HepG2 (cell line): ENCODE results near the gene ADRA2A. TPM values are rescaled to one million over a fixed set of nuclear protein-coding genes. Genes with fewer than 3 reads are reported as not detected.

Experiments
- ATAC-seq: fragments of 200-7000 bp; cut with Tn5 transposase; 3 replicates; pipeline ENCODE4 v1.9.1; 2020; ENCODE audit warnings: mild to moderate bottlenecking, moderate library complexity
- Bru-seq: library from RNA; stranded (reverse); fragments of 400-500 nt; gene quantifications from one replicate; lab custom pipeline; 2021; lab: Mats Ljungman, UMichigan
- BruChase-seq, 2 experiments: library from RNA; stranded (reverse); fragments of 400-500 nt; gene quantifications; one replicate each; lab custom pipeline; 2021; lab: Mats Ljungman, UMichigan
- BruUV-seq: library from RNA; stranded (reverse); fragments of 400-500 nt; replicated peaks from 2 replicates; lab custom pipeline; 2021; lab: Mats Ljungman, UMichigan
- CTCF ChIA-PET: fragments of 300-600 bp; formaldehyde crosslinking; extraction: SDS; loops from one replicate; lab custom pipeline; 2021; ENCODE audit warnings: low total read pairs, inconsistent platforms, low intra/inter-chr PET ratio; lab: Yijun Ruan, JAX
- POLR2A ChIA-PET: fragments of 350-600 bp; sonication (Branson Sonifier 250); formaldehyde crosslinking; loops from one replicate; lab custom pipeline; 2020; ENCODE audit warnings: antibody characterized with exemption, inconsistent platforms; lab: Yijun Ruan, JAX
- DNase-seq: peaks from one replicate; pipeline ENCODE4 v3.0.0-alpha.2; 2015; ENCODE audit warnings: low spot score
- FAIRE-seq: peaks from 3 replicates; lab custom pipeline; 2011; peaks lifted over from hg19 to GRCh38; lab: Jason Lieb, UNC
- H2AFZ ChIP-seq: one replicate; pipeline ENCODE4 v1.6.1; 2011; ENCODE audit warnings: low read length, inconsistent platforms
- H3K27ac ChIP-seq: fragments of 300-600 bp; 3 replicates; pipeline ENCODE4 v1.8.0; 2011; ENCODE audit warnings: mixed run types, mild to moderate bottlenecking, mixed read lengths, low read length, inconsistent platforms; ENCODE audit not compliant: insufficient read depth; ENCODE audit errors: extremely low read length
- H3K27me3 ChIP-seq, 2 experiments: fragments of 200-600 bp in 1 of 2; 2 replicates in 1 of 2; 3 replicates in 1 of 2; pipeline versions ENCODE4 v1.6.0 to v1.8.0; 2011; ENCODE audit warnings: low read length in 2 of 2, mild to moderate bottlenecking in 2 of 2, moderate library complexity in 2 of 2, inconsistent platforms in 1 of 2; ENCODE audit not compliant: insufficient read depth in 2 of 2, control insufficient read depth in 1 of 2
- H3K36me3 ChIP-seq, 2 experiments: fragments of 200-600 bp in 1 of 2; replicated peaks in 1 of 2; 2 replicates in 1 of 2; 3 replicates in 1 of 2; pipeline versions ENCODE4 v1.5.1 to v1.8.0; 2011; ENCODE audit warnings: low read length in 2 of 2, inconsistent platforms in 1 of 2; ENCODE audit not compliant: insufficient read depth in 2 of 2, control insufficient read depth in 1 of 2
- H3K4me1 ChIP-seq: 2 replicates; pipeline ENCODE4 v1.5.1; 2012; ENCODE audit warnings: low read length, inconsistent platforms; ENCODE audit not compliant: insufficient read depth
- H3K4me2 ChIP-seq: 2 replicates; pipeline ENCODE4 v1.6.0; 2011; ENCODE audit warnings: low read depth, low read length, inconsistent platforms
- H3K4me3 ChIP-seq, 3 experiments: fragments of 200-600 bp in 1 of 3; sonication (generic), shearing (Covaris generic) in 1 of 3; replicated peaks in 1 of 3; 2 replicates each; pipeline ENCODE4 v1.5.1; 2011 to 2016; ENCODE audit warnings: low read length in 3 of 3, inconsistent platforms in 2 of 3, low read depth in 2 of 3, mild to moderate bottlenecking in 2 of 3, control low read depth in 1 of 3, mixed read lengths in 1 of 3; ENCODE audit not compliant: insufficient read depth in 1 of 3
- H3K79me2 ChIP-seq: one replicate; pipeline ENCODE4 v1.6.1; 2011; ENCODE audit warnings: low read length, inconsistent platforms; ENCODE audit not compliant: insufficient read depth
- H3K9ac ChIP-seq: 2 replicates; pipeline ENCODE4 v1.6.0; 2011; ENCODE audit warnings: mild to moderate bottlenecking, low read depth, low read length, inconsistent platforms; ENCODE audit not compliant: insufficient read depth
- H3K9me3 ChIP-seq: 2 replicates; pipeline ENCODE4 v1.5.1; 2012; ENCODE audit warnings: mild to moderate bottlenecking, low read length
- H4K20me1 ChIP-seq: 2 replicates; pipeline ENCODE4 v1.6.0; 2011; ENCODE audit warnings: inconsistent platforms, mild to moderate bottlenecking, low read length, moderate library complexity; ENCODE audit not compliant: insufficient read depth
- ASH2L ChIP-seq: fragments of 300-600, 200-600 bp; sonication (generic); IDR thresholded peaks from 2 replicates; pipeline ENCODE4 v1.7.0; 2017; ENCODE audit warnings: low read depth, mild to moderate bottlenecking, moderate library complexity, mixed read lengths, low read length; ENCODE audit not compliant: insufficient read length
- CSRNP1 ChIP-seq: sonication (generic); formaldehyde crosslinking; IDR thresholded peaks from 2 replicates; pipeline ENCODE4 v1.8.1; 2023; ENCODE audit warnings: mild to moderate bottlenecking, missing genetic modification reagents
- GABPB1 ChIP-seq: IDR thresholded peaks from 2 replicates; pipeline ENCODE4 v1.6.1; 2016; ENCODE audit warnings: mild to moderate bottlenecking, missing genetic modification reagents, moderate library complexity, missing compliant biosample characterization
- GATAD1 ChIP-seq: IDR thresholded peaks from 2 replicates; pipeline ENCODE4 v1.6.1; 2016; ENCODE audit warnings: missing genetic modification reagents, missing compliant biosample characterization
- HNRNPLL ChIP-seq: fragments of 200-400 bp; formaldehyde crosslinking; IDR thresholded peaks from 2 replicates; pipeline ENCODE4 v1.6.1; 2017; ENCODE audit warnings: mild to moderate bottlenecking, low read depth, low read length; ENCODE audit not compliant: poor library complexity, severe bottlenecking
- MYPOP ChIP-seq: sonication (generic); formaldehyde crosslinking; IDR thresholded peaks from 2 replicates; pipeline ENCODE4 v1.8.1; 2023; ENCODE audit warnings: mild to moderate bottlenecking, moderate library complexity, missing genetic modification reagents
- ZNF367 ChIP-seq: sonication (generic); formaldehyde crosslinking; IDR thresholded peaks from 2 replicates; pipeline ENCODE4 v1.4.0; 2020; ENCODE audit warnings: missing genetic modification reagents, borderline replicate concordance
- ZNF496 ChIP-seq: sonication (generic); formaldehyde crosslinking; IDR thresholded peaks from 2 replicates; pipeline ENCODE4 v1.8.1; 2023; ENCODE audit warnings: mild to moderate bottlenecking, moderate library complexity, missing genetic modification reagents; ENCODE audit not compliant: insufficient replicate concordance
- ZNF768 ChIP-seq: sonication (generic); formaldehyde crosslinking; IDR thresholded peaks from 2 replicates; pipeline ENCODE4 v1.4.0; 2020; ENCODE audit warnings: missing genetic modification reagents
- ZNF800 ChIP-seq: sonication (generic); formaldehyde crosslinking; IDR thresholded peaks from 2 replicates; pipeline ENCODE4 v1.4.0; 2020; ENCODE audit warnings: missing genetic modification reagents
- WGBS: methylation state at CpG from one replicate; pipeline ENCODE4 v1.1.6; 2017; ENCODE audit warnings: low lambda C conversion rate; 5-methylcytosine and 5-hydroxymethylcytosine counted together
- in situ Hi-C: cut with HindIII; loops from 2 replicates; pipeline ENCODE4 v1.10.0; 2017; ENCODE audit warnings: low pct_unique_long_range_greater_than_20kb; ENCODE audit not compliant: extremely low pct_ligation_motif_present
- intact Hi-C: fragments of 100-400 bp; cut with micrococcal nuclease; formaldehyde crosslinking; loops from one replicate; pipeline ENCODE4 v1.10.0; 2022; ENCODE audit not compliant: unreplicated experiment
- long read RNA-seq, 2 experiments: library from RNA in 1 of 2; library from polyadenylated mRNA in 1 of 2; stranded (forward) in 1 of 2; unstranded in 1 of 2; transcript quantifications; one replicate each; pipeline ENCODE4 v2.0.0, GENCODE V29; 2019 to 2022
- polyA minus RNA-seq, 3 experiments: library from RNA; depleted of rRNA, polyadenylated mRNA; stranded (reverse); fragments of >200 nt; gene quantifications; 2 replicates each; pipeline ENCODE4 v1.2.3, GENCODE V29; 2011; ENCODE audit warnings: low replicate concordance in 1 of 3
- polyA plus RNA-seq, 8 experiments: library from polyadenylated mRNA; depleted of rRNA in 3 of 8; stranded (reverse) in 7 of 8; unstranded in 1 of 8; fragments of >200 nt; fragmentation: Illumina TruSeq in 4 of 8; extraction: Trizol in 4 of 8; gene quantifications; 2 replicates each; pipeline versions ENCODE4 v1.2.1 to v1.2.3, GENCODE V29; 2011 to 2016; ENCODE audit warnings: low read depth in 4 of 8, missing spikeins in 1 of 8, mixed read lengths in 1 of 8; ENCODE audit not compliant: insufficient read depth in 1 of 8
- total RNA-seq, 5 experiments: library from RNA; depleted of rRNA; stranded (reverse); fragments of >200 nt; fragmentation: Illumina TruSeq; extraction: Trizol; gene quantifications; 2 replicates each; pipeline ENCODE4 v1.2.3, GENCODE V29; 2016; ENCODE audit warnings: low read depth in 1 of 5

ADRA2A gene
- total RNA-seq (2016; rRNA removed; fragmentation: Illumina TruSeq; extraction: Trizol) (not detected in 2 replicates), polyA plus RNA-seq (2011; rRNA removed) (0.01 TPM in 1 of 2 replicates, not detected in the other), polyA minus RNA-seq (2011; rRNA and poly(A)+ RNA removed; ENCODE audit: low replicate concordance) (0.04 TPM in 1 of 2 replicates, not detected in the other), Bru-seq, nascent RNA (not detected), BruChase-seq, experiment 1, labeled RNA remaining after a 6-hour chase (percentile 35 among the genes with signal in this experiment), BruChase-seq, experiment 2, labeled RNA remaining after a 2-hour chase (percentile 45 among the genes with signal in this experiment)
- total RNA-seq (2016; cell fraction: cytosol; rRNA removed; fragmentation: Illumina TruSeq; extraction: Trizol; ENCODE audit: low read depth), result not detected in 2 replicates
- total RNA-seq (2016; cell fraction: insoluble cytoplasmic fraction; rRNA removed; fragmentation: Illumina TruSeq; extraction: Trizol), result not detected in 2 replicates
- total RNA-seq (2016; cell fraction: membrane; rRNA removed; fragmentation: Illumina TruSeq; extraction: Trizol), result not detected in 2 replicates
- total RNA-seq (2016; cell fraction: nucleus; rRNA removed; fragmentation: Illumina TruSeq; extraction: Trizol), result not detected in 2 replicates
- polyA plus RNA-seq (2011; cell fraction: cytosol; rRNA removed), result 0.01 TPM in 1 of 2 replicates, not detected in the other
- polyA plus RNA-seq (2011; cell fraction: nucleus; rRNA removed), result 0.03 and 0.07 TPM in 2 replicates
- 0.03 TPM in 1 of 2 replicates, not detected in the other for polyA plus RNA-seq (2012)
- polyA plus RNA-seq (2016; cell fraction: cytosol; fragmentation: Illumina TruSeq; extraction: Trizol; ENCODE audit: low read depth), result not detected in 2 replicates
- not detected in 2 replicates for polyA plus RNA-seq (2016; cell fraction: insoluble cytoplasmic fraction; fragmentation: Illumina TruSeq; extraction: Trizol; ENCODE audit: low read depth)
- not detected in 2 replicates for polyA plus RNA-seq (2016; cell fraction: membrane; fragmentation: Illumina TruSeq; extraction: Trizol; ENCODE audit: low read depth)
- not detected in 2 replicates for polyA plus RNA-seq (2016; cell fraction: nucleus; fragmentation: Illumina TruSeq; extraction: Trizol; ENCODE audit: insufficient read depth, low read depth)
- not detected in 2 replicates for polyA minus RNA-seq (2011; cell fraction: cytosol; rRNA and poly(A)+ RNA removed)
- not detected in 2 replicates for polyA minus RNA-seq (2011; cell fraction: nucleus; rRNA and poly(A)+ RNA removed)
- long read RNA-seq, experiment 1, result 0 reads
- long read RNA-seq, experiment 2, result 0 reads

GRCh38 chr10:111076682-111077478 is at the start of gene ADRA2A:
Gene ADRA2A (plus strand): TSS chr10:111077029. CDS start chr10:111077997, 968 bp downstream.
- intact Hi-C loops (no loop called here), in situ Hi-C loops (loop anchor here (25.0 kb wide), 1 partner anchor 1235 kb away; no protein-coding TSS in a partner anchor)
- no TSS peak for BruUV-seq
- peaks cover 7 to 25% of the 10 kb centered on the region in 2 experiments for H3K27me3 ChIP-seq
- FAIRE-seq (no peak), ATAC-seq (peak; percentile 72), DNase-seq (no peak)
- H3K79me2 ChIP-seq, result no peaks in the 10 kb centered on the region
- no peak within 1 kb of the TSS for H3K27ac ChIP-seq
- ChIA-PET POLR2A (no interaction called here), CTCF (interaction anchor here (1.1 to 1.9 kb wide), 2 partner anchors 131 to 522 kb away, joined by 3 to 11 read pairs; no protein-coding TSS in a partner anchor)
- H2AFZ ChIP-seq, result no peak within 1 kb of the TSS
- no peaks in the 10 kb centered on the region for H3K9me3 ChIP-seq
- peak within 1 kb of the TSS; percentile 12 to 70 (median 47); a peak in 5 of 6 replicates for H3K4me3 ChIP-seq
- no peaks in the 10 kb centered on the region for H3K4me1 ChIP-seq
- H3K36me3 ChIP-seq, result no peaks in the 10 kb centered on the region
- TF ChIP-seq HNRNPLL (peak; percentile 85), CSRNP1 (CRISPR knock-in tag) (no peak), GABPB1 (peak; percentile 18; the same call in 1 of the 2 replicates), ZNF367 (CRISPR knock-in tag) (no peak), ASH2L (no peak), ZNF496 (no peak), ZNF768 (CRISPR knock-in tag) (0 out of 2 replicates have a peak, but pooled peaks have one; percentile 7), GATAD1 (CRISPR knock-in tag) (no peak), ZNF800 (CRISPR knock-in tag) (peak; percentile 97), MYPOP (CRISPR knock-in tag) (peak; percentile 71; the same call in 1 of the 2 replicates)
- H3K4me2 ChIP-seq, result peak within 1 kb of the TSS; percentile 69
- WGBS, result under 1% methylated on average over 37 of the region's 79 CpGs
- H3K9ac ChIP-seq, result no peak within 1 kb of the TSS
- H4K20me1 ChIP-seq, result no peaks in the 10 kb centered on the region
